ENCODE data around the gene NKX6-2.
"Not testable (repeated sequence)": the region's sequence is repeated elsewhere in the genome, so short reads cannot be mapped to it uniquely, and the experiment has no call there.

NKX6-2 gene

DNA sequence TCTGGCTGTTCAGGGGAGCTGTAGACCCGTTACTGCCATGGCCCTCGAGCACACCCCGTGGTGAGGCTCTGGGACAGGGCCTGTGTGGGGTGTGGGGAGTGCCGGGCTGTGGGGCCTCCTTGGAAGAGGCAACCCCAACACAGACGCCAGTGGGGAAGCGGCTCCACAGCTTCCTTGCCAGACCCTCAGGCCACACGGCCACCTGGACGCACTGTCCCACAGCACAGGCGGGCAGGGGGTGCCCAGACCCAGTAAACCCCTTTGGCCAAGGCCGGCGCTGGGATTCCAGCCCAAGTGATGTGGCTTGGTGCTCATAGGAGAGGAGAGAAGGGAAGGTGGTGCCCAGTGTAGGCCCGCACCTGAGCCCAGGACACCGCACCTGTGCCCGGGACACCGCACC is 12.9 kb upstream of the NKX6-2 start:
- no peak overlapping the region for H3K4me3 ChIP-seq (ENCODE audit: low read depth, low read length)
- H3K9ac ChIP-seq: no peak overlapping the region
- H3K4me2 ChIP-seq (ENCODE audit: low read length): no peak overlapping the region
- no peaks in the 10 kb centered on the region for H3K36me3 ChIP-seq (ENCODE audit: control insufficient read depth, insufficient read depth, low read length)
- H2AFZ ChIP-seq: no peak overlapping the region
- H3K27me3 ChIP-seq (ENCODE audit: control insufficient read depth, insufficient read depth, low read length): no peaks in the 10 kb centered on the region
- TF ChIP-seq, protein P1, sequence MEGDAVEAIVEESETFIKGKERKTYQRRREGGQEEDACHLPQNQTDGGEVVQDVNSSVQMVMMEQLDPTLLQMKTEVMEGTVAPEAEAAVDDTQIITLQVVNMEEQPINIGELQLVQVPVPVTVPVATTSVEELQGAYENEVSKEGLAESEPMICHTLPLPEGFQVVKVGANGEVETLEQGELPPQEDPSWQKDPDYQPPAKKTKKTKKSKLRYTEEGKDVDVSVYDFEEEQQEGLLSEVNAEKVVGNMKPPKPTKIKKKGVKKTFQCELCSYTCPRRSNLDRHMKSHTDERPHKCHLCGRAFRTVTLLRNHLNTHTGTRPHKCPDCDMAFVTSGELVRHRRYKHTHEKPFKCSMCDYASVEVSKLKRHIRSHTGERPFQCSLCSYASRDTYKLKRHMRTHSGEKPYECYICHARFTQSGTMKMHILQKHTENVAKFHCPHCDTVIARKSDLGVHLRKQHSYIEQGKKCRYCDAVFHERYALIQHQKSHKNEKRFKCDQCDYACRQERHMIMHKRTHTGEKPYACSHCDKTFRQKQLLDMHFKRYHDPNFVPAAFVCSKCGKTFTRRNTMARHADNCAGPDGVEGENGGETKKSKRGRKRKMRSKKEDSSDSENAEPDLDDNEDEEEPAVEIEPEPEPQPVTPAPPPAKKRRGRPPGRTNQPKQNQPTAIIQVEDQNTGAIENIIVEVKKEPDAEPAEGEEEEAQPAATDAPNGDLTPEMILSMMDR (IDR thresholded peaks at IDR 0.05): no peak
- H3K4me1 ChIP-seq: no peaks in the 10 kb centered on the region
- no peaks in the 10 kb centered on the region for H3K9me3 ChIP-seq (ENCODE audit: control insufficient read depth, low read length)
- no peak overlapping the region for H3K27ac ChIP-seq
- H3K79me2 ChIP-seq: no peaks in the 10 kb centered on the region

DNA sequence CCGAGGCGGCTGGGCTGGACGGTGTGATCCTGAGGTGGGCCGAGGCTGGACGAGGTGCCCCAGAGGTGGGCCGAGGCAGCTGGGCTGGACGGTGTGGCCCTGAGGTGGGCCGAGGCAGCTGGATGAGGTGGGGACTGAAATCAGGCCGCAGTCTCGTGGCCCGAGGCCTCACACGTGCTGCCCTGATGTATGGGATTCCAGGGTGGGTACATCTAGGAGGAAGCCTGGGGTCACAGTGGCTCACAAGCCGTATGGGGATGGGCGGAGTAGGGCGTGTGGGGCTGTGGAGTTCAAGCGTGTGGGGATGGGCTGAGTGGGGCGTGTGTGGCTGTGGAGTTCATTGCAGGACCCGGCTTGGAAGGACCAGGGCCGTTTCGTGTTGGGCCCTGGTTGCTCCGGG is 12.5 kb upstream of the NKX6-2 start:
- no peaks in the 10 kb centered on the region for H3K27me3 ChIP-seq (ENCODE audit: control insufficient read depth, insufficient read depth, low read length)
- H3K27ac ChIP-seq: no peak overlapping the region
- no peaks in the 10 kb centered on the region for H3K9me3 ChIP-seq (ENCODE audit: control insufficient read depth, low read length)
- no peak overlapping the region for H3K9ac ChIP-seq
- H2AFZ ChIP-seq: no peak overlapping the region
- H3K4me3 ChIP-seq (ENCODE audit: low read depth, low read length): no peak overlapping the region
- H3K79me2 ChIP-seq: no peaks in the 10 kb centered on the region
- no peaks in the 10 kb centered on the region for H3K36me3 ChIP-seq (ENCODE audit: control insufficient read depth, insufficient read depth, low read length)
- H3K4me1 ChIP-seq: no peaks in the 10 kb centered on the region
- TF ChIP-seq, protein P1 (IDR thresholded peaks at IDR 0.05): no peak
- no peak overlapping the region for H3K4me2 ChIP-seq (ENCODE audit: low read length)

DNA sequence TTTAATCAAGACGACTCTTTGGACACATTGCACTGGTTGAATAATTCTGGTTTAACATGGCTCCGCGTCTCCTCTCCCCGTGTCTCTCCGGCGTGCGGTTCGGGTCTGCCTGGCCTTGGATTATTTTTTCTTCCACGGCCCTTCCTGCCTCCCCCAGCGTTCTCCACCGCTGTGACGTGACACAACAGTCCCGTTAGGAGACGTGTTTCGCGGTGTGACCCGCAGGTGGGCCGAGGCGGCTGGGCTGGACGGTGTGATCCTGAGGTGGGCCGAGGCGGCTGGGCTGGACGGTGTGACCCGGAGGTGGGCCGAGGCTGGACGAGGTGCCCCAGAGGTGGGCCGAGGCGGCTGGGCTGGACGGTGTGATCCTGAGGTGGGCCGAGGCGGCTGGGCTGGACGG is 12.0 kb upstream of the NKX6-2 start:
- not testable (repeated sequence) for H3K4me1 ChIP-seq; H3K79me2 ChIP-seq; H2AFZ ChIP-seq; H3K36me3 ChIP-seq (ENCODE audit: control insufficient read depth, insufficient read depth, low read length); H3K27ac ChIP-seq; H3K4me3 ChIP-seq (ENCODE audit: low read depth, low read length); H3K9ac ChIP-seq; H3K4me2 ChIP-seq (ENCODE audit: low read length); H3K27me3 ChIP-seq (ENCODE audit: control insufficient read depth, insufficient read depth, low read length); H3K9me3 ChIP-seq (ENCODE audit: control insufficient read depth, low read length)

DNA sequence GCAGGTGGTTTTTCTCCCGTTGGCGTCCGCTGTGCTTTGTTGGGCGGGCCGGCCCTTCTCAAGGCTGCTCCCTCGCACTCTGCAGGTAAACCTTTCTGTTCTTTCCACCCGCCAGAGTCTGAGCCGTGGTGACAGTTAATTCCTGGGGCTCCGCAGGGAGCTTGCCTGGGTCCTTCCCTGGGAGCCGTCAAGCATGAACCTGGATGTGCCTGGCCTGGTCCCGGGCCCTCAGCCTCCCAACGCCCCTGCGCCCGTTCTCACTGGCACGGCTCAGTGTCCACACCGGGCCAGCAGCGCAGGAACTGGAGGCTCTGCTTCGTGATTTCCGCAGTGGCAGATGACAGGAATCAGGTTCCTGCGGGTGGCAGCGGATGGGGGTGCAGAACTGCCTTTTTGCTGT is 10.9 kb upstream of the NKX6-2 start:
- no peaks in the 10 kb centered on the region for H3K9me3 ChIP-seq (ENCODE audit: control insufficient read depth, low read length)
- H3K36me3 ChIP-seq (ENCODE audit: control insufficient read depth, insufficient read depth, low read length): no peaks in the 10 kb centered on the region
- TF ChIP-seq, protein P1 (IDR thresholded peaks at IDR 0.05): no peak
- no peak overlapping the region for H3K9ac ChIP-seq
- no peaks in the 10 kb centered on the region for H3K79me2 ChIP-seq
- H2AFZ ChIP-seq: no peak overlapping the region
- no peak overlapping the region for H3K4me2 ChIP-seq (ENCODE audit: low read length)
- no peaks in the 10 kb centered on the region for H3K27me3 ChIP-seq (ENCODE audit: control insufficient read depth, insufficient read depth, low read length)
- H3K4me1 ChIP-seq: no peaks in the 10 kb centered on the region
- no peak overlapping the region for H3K4me3 ChIP-seq (ENCODE audit: low read depth, low read length)
- H3K27ac ChIP-seq: no peak overlapping the region

DNA sequence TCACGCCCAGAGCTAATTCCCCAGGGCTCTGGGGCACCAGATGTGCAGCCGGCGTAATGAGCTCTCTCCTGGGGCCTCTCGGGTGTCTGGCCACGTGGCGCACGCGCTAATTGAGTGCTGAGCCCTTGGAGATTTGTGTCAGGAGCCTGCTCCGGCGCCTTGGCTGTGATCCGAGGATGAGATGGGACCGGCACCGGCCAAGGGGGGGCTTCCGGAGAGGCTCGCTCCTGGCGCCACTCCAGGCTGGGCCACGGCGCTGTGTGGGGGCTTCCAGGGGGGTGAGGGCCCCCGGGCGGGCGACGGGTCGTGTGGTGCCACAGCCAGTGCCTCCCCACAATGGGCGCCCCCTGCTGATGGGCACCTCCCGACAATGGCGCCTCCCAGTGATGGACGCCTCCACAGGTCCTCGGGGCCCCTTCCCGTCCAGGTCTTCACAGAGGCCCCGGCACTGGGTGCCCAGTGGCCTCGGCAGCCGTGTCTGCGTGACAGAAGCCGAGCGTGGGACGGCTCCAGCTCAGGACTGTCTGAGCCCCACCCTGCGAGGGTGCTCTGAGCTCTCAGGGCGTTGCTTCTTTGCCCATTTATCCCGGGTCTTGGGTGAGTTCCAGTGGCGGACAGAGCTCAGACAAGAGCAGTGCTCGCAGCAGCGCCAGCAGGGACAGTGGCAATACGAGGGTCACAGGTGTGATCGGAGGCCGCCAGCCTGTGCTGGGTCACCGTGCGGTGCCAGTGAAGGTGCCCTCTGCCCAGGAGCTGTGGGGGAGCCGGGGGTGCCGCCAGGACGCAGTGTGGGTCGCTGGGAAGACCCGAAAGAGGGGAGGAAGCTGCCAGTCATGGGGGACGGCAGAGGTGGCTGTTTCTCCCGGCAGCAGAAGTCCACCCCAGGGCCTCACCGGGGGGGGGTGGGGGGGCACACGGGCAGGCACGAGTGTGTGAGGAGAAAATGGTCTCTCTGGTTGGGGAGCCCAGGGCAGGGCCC is 8.2 kb upstream of the NKX6-2 start:
- H3K9ac ChIP-seq: no peak overlapping the region
- H3K9me3 ChIP-seq (ENCODE audit: control insufficient read depth, low read length): no peaks in the 10 kb centered on the region
- no peaks in the 10 kb centered on the region for H3K27me3 ChIP-seq (ENCODE audit: control insufficient read depth, insufficient read depth, low read length)
- no peak overlapping the region for H3K27ac ChIP-seq
- no peak overlapping the region for H3K4me3 ChIP-seq (ENCODE audit: low read depth, low read length)
- no peaks in the 10 kb centered on the region for H3K79me2 ChIP-seq
- H3K36me3 ChIP-seq (ENCODE audit: control insufficient read depth, insufficient read depth, low read length): no peaks in the 10 kb centered on the region
- H3K4me2 ChIP-seq (ENCODE audit: low read length): no peak overlapping the region
- TF ChIP-seq, protein P1 (IDR thresholded peaks at IDR 0.05): no peak
- H3K4me1 ChIP-seq: no peaks in the 10 kb centered on the region
- H2AFZ ChIP-seq: no peak overlapping the region

Measured in parathyroid adenoma (tissue), 2 donors.